GM18861 (cell line): ENCODE results near the gene KDM4C.
"Not testable (repeated sequence)": the region's sequence is repeated elsewhere in the genome, so short reads cannot be mapped to it uniquely, and the experiment has no call there.

ENCODE experiments used
- ATAC-seq: cut with Tn5 transposase; IDR thresholded peaks from one replicate; pipeline ENCODE4 v1.9.1; 2021; ENCODE audit not compliant: unreplicated experiment

KDM4C gene

DNA sequence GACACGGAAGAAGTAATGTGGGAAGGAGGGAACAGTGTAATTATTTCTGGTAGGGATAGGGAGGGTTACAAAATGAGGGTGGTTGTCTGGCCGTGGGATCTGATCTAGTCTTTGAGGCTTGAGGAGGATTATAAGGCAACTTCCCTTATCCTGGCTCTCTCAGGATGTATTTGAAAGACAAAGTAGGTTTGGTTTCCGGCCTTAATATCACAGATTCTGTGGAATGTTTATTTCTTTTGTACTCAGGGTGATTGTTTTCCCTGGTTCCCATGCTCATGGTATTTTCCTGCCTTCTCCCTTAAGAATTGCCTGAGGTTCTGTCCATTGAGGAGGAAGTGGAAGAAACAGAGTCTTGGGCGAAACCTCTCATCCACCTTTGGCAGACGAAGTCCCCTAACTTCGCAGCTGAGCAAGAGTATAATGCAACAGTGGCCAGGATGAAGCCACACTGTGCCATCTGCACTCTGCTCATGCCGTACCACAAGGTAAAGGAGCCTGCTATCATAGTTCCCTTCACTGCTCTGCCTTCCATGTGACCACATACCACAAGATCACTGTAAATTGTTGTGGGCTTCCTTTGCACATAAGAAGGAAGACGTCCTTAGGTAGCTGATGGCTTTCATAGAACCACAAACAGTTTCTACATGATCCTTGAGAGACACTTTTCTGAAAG lies 253.8 kb downstream of the KDM4C start:
- ATAC-seq, result no peak

DNA sequence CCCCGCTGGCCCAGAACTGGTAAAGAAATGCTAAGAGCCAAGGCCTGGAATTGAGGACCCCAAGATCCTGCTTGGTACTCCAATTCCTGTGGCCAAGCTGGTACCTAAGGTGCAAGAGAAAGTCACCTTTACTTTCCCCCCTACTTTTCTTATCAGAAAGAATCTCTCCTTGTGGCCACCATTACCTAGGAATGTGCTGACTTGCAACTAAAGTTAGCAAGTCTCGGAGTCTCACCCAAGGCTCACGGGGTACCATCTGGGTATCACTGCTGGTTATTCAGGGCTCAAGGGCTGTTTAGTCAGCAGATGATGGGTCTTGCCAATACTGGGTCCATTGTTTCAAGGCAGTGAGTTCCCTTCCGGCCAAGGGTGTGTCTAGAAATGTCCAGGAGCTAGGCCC lies 270.2 kb downstream of the KDM4C start:
- no peak for ATAC-seq

DNA sequence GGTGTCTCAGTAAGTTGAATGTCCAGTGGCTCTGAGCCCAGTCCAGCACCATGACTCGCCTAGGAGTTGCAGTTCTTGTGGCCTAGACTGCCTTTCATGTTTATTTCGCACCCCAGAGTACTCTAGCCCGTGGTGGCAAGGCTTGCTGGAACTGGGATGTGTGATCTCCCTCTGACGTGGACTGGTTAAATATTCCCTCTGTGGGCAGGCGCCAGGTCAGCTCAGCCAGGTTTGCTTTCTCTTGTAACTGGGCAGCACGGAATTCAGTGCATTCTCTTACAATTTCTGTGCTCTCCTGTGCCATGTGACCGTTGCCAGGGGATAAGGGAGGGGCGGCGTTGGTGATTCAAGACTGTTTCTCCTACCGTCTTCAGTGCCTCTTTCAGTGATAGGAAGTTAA lies 270.8 kb downstream of the KDM4C start:
- no peak for ATAC-seq

DNA sequence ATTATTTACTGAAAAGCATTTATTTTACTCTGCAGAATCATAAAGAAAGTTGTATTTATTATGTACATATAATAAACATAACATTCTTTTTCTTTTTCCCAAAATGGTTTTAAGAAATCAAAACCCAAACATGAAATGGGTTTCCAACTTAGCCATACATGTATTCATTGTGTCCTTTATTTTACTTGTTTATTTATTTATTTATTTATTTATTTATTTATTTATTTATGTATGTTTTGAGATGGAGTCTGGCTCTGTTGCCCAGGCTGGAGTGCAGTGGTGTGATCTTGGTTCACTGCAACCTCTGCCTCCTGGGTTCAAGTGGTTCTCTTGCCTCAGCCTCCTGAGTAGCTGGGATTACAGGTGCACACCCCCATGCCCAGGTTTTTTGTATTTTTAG lies 273.2 kb downstream of the KDM4C start:
- ATAC-seq, result not testable (repeated sequence)

DNA sequence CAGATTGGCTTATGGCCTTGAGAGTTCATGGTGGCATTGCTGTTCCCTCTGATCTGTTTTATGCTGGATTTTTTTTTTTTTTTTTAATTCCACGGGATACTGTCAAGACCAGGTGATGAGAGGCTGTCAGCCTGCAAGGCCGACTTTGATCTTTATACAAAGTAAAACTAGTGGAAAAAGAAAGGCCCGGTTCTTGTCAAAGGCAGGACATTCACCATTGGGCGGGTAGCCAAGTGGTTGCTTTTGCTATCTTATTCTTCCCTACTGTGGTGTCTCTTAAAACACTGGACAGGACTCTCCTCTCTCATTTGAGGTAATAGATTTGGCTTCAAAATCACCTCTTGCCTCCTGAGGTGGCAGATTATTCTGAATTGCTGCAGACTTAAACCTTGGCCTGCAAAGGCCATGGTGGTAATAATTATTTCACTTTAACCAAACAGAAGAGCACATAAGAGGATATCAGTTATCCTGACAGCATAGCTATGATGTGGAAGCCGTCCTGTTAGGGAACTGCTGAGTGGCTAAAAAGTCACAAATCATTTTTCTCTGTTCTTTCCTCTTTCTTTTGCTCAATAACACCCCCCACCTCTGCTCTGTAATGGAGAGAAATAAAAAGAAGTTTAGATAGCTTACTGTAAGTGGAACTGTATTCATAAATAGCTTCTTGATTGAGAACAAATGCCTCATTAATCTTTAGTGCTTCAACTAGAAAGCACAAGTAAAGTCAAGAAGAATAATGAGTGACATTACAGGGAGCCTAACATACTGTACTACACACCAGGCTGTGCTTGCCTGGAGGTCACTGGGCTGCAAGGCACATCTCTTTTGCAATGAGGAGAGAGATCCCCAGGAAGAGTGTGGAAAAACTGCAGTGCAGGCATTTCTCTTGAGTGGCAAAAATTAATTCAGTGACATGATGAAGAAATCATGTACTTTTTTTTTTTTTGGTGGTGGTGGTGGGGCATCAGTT lies 275.6 kb downstream of the KDM4C start:
- ATAC-seq, result no peak

DNA sequence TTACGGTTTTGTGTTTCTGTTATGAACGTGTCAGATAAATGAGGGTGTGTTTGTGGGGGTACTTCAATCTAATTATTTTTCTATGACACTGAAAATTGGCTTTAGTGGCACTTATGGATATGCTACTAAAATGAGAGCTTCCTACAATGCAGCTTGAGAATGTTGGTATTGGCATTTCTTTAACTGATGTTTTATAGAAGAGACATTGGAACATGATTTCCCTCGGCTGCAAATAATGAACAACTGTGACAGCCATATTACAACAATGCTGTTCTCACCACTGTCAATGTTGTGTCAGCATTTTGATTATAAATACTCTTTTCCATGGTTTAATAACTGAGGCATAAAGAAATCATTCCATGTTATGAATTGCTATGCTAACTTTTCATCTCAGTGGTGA lies 279.4 kb downstream of the KDM4C start:
- no peak for ATAC-seq

DNA sequence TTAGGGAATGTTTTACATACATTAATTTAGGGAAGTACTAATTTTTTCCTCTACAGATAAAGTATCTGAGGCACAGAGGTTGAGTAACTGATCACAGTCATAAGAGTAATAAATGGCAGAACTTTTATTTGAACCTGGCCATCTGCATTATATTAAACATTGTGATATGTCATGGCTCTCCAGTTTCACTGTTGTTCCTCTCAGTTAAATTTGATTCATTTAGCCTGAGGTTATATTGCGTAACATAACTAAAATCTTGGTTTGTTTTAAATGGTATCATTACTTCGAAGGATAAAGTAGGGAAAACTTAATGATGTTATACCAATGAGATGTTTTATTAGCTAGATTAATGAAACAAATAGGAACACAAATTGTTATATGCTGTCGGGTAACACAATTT lies 284.4 kb downstream of the KDM4C start:
- no peak for ATAC-seq

DNA sequence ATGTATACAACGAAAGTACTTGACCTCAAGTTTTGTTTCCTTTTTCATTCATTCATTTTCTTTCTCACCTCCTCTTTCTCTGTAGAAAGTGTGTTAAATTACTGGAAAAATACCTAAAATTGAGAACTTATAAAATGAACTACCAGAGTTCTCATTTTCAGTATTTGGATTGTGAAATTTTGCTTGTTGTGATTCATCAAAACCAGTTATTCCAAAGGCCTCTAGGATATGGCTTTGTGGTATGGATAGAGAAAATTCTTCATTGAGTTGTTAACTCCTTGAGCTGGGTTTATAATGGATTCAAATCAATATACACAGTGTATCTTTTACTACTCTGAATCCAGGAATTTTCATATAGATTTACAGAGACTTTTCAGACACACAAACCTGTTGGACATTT lies 287.6 kb downstream of the KDM4C start:
- ATAC-seq, result no peak

DNA sequence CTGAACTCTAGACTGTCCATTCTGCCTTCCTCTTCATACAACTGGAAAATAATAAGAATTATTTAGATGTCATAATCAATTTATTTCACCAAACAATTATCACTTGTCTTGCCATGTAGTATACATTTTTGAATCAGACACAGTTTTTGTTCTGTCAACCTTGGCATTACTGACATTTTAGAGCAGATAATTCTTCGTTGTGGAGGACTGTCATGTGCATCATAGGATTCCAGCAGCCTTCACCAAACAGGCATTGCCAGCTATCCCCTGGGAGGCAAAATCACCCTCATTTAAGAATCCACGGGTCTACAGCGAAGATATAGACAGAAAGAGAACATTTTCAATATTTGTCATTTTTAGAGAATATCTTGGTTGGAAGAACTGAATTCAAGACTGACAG lies 293.9 kb downstream of the KDM4C start:
- no peak for ATAC-seq

DNA sequence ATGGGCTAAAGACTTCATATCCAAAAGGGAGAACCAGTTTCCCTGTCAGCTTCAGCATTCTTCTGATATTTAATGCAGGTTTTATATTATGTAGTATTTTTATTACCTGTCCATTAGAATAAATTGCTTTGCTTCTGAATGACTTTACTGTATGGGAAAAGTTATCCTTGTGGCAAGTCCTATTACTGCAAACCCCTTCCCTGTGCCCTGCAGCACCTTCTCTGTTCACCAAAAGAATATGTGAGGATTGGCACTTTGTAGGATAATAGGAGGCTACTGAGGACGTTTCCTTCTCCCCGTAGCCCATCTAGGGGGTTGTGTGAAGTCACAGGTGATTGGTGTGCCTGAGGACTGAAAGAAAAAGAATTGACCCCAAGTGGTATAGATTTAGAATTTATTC lies 296.1 kb downstream of the KDM4C start:
- no peak for ATAC-seq

DNA sequence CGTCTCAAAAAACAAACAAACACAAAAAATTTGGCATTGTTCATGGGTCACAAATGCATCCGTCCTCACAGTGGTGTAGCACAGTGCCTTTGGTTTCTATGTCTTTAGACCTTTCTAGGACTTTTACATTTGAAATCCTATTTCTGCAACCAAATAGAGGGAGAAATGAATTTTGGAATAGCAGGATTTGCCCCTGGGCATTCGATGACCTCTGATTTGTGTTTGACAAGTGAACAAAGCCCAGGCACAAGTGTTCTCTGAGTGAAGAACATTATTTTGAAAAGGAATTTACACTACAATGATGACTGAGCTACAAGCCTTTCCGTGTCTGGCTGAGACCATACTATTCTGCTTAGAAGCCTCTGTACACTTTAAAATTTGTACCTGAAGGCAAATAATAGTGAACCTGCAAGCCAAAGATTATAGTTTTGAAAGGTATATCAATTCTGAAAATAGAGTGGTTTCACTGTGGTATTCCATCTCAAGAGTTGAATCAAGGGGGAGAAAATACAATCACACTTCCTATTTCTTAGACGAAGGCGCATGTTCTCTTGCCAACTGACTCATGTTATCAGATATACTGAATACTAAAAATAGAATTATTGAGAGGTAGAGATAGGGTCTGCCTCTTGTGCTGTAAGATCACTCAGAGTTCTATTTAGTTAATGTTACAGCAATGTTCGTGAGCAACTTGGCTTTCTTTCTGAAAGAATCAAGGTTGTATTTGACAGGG lies 297.6 kb downstream of the KDM4C start:
- no peak for ATAC-seq

DNA sequence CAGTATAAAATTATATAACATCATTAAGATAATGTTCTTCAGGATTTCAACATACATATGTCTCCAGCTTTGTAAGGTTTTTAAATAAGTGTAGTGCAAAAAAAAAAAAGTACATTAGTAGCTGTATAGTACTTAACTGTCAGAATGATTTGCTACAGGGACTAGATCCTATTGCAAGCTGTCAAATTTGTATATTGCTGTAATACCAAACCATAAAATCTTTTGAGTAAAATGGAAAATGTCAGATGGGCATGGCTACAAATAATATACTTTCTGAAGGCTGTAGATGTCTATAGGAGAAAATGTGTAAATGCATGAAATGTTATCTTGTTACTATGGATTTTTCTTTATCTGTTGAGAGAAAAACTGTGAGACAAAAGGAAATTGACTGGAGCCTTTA lies 298.5 kb downstream of the KDM4C start:
- no peak for ATAC-seq

DNA sequence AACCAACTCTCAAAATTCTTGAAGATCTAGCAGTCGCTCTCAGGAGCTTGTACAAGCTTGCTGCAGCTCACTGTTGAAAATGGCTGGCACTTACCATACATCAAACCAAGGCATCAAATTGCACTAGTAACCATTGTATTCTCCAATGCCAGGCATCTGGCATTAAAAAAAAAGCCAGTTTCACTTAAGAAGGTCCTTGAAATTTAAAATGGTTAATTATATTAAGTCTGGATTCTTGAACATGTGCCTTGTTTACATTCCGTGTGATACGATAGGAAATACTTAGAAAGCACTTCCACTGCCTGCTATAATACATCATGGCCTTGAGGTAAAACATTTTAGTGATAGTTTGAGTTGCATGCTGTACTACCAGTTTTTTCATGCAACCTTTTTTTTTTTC lies 300.7 kb downstream of the KDM4C start:
- ATAC-seq, result no peak

DNA sequence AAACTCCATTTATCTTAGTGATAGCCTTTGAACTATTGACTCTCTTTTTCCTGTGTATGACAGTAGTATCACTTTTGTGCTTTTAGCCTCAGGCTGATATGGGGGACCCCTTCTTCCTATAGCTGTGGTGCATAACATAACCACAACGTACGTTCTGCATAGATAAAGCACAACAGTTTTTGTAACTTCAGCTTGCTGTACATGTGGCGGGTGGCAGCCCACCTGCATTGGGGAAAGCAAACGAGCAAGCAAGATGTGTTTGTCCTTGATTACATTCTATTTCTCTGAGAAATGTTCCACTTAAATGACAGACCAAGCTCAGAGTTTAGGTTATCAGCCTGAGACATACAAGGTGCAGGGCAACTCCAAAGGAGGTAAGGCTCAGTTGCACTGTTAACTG lies 309.4 kb downstream of the KDM4C start:
- ATAC-seq, result no peak

DNA sequence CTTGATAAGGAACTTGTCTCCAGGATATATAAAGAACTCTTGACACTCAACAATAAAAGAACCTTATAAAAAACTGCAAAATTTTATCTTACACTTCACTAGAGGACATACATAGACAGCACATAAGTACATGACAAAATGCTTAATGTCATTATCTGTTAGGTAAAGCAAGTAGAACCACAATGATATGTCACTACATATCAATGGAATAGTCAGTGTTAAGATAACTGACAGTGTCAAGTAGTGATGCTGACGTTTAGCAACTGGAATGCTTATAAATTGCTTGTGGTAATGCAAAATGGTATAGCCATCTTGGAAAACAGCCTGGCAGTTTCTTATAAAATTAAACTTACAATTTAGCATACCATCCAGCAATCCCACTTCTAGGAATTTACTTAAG lies 314.1 kb downstream of the KDM4C start:
- ATAC-seq, result no peak

DNA sequence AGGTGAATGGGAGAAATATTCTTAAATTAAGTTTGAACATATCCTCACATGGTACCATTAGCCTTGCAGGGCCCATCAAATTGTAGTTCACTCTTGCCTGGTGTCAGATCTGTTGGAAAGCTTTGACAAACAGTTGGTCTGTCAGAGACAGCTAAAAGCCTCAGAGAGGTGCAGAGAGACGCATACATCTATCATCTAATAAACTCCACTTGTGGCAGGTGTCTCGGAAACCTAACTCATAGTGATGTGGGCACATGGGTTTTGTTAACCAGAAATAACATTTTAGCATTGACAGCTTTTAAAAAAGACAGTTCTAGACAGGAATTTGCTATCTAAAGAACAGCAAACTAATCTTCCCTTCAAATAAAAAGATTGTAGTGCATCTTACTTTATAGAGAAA lies 315.9 kb downstream of the KDM4C start:
- ATAC-seq, result no peak

DNA sequence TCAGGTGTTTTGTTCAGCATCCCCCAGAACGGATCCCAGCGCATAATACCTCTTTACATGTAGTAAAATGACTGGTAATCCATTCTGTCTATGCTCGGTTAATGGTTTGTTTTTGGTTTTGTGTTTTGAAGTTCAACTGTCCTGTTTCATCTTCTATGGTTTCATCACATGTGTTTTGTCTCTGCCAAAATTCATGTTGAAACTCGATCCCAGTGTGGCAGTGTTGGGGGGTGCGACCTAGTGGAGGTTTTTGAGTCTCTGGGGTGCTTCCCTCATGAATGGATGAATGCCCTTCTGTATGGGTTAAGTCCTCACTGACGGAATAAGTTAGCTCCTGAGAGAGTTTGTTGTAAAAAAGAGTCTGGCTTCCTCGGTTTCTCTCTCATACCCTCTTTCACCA lies 317.4 kb downstream of the KDM4C start:
- ATAC-seq, result no peak

DNA sequence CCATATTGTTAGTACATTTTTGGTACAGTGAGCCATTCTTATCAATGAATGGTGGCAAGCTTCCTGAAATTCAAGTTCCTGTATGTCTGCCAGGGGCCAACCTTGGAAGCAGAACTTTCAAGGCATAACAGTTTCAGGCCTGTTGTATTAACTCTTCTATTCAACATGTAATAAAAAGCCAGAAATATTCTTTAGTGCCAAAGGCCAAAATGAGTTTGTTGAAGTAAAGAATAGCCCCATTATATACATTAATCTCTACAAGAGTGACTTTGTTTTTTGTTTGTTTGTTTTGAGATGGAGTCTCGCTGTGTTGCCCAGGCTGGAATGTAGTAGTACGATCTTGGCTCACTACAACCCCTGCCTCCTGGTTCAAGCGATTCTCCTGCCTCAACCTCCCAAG lies 321.3 kb downstream of the KDM4C start:
- no peak for ATAC-seq

DNA sequence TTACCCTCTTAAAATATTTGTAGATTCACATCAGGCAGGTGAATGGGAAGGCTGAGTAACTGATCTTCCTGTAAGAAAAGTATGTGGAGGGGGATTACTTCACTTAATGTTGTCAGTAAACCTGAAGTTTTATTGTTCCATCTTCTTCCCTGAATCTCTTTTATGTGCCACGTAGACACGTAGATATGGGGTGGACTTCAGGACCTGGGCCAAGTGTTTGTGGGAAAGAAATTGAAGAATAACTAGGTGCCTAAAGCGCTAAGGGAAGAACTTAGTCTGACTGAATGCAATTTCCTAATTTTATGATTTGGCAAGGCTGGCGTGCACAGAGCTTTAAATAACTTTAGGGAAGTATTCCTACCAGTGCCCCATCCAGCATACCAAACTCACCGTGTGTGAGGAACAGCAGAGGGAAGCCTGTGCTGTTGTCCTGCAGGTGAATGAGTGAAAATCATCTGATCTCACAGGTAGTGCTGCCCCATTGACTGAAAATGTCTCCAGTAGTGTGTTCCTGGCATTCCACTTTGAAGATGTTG lies 323.4 kb downstream of the KDM4C start:
- ATAC-seq, result no peak

DNA sequence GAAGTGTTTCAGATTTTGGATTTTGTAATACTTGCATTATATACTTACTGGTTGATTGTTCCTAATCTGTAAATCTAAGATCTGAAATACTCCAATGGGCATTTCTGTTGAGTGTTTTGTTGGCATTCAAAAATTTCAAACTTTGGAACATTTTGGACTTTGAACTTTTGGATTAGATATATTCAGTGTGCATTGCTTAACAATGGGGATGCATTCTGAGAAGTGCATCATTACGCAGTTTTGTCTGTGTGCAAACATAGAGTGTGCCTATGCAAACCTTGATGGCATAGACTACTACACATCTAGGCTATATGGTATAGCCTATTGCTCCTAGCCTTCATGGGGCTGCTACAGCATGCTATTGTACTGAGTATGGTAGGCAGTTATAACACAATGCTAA lies 325.4 kb downstream of the KDM4C start:
- no peak for ATAC-seq

DNA sequence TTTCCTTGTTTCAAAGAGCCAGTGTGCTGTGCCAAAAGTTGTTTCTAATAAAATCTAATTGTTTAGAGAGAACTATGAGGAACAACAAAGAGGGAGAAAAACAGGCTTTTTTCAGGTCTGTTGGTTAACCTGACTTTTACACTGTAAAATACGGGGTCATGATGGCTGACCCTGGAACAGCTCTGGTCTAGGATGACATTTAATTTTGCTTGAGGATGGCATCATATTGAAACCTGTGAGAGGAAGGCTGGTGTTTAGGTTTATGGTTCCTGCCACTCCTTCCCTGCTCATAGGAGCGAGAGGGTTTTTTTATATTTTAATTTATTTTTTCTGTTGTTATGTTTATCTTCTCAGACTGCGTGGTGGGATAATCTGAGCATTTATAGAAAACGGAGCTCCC lies 327.6 kb downstream of the KDM4C start:
- ATAC-seq, result no peak

DNA sequence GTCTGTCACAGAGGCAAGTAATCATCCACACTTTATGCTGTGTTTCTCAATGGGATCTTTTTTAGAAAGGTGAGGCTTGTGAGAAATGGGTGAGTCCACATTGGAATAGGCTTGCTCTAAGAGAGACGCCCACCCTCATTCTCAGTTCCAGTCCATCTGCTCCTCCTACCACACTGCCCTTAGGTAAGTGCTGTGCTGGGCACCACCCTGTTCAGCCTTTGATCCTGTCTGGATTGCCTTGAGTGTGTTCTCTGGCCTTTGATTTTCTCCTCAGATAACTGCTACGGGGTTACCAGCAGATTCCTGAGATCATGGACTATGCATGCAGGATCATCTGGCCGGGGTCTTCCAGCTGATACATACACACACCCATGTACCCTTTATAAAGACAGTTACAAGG lies 328.6 kb downstream of the KDM4C start:
- no peak for ATAC-seq
